Mesendoderm (in vitro differentiated cells): ENCODE data around the gene LIN7C. TPM values are rescaled to one million over a fixed set of nuclear protein-coding genes. Genes with fewer than 3 reads are reported as not detected.

Source experiments
- small RNA-seq: library from polyadenylated mRNA; stranded (forward); fragments of <200 nt; extraction: miRNeasy Mini kit (QIAGEN cat#:217004); gene quantifications from one replicate; pipeline ENCODE3, GENCODE V24; 2013; ENCODE audit not compliant: insufficient read depth

The LIN7C gene

Small RNA genes within 50 kb of the gene (small RNA-seq; reads per million reads assigned to genes)
- gene AC100771.1, result not detected
- gene MIR8087, result not detected
- not detected for gene RNA5SP339
